NCI-H345 (cell line): ENCODE results near the gene ALG2.
A peak's percentile ranks its signal among the peaks of the same experiment; 100 is the strongest.
"Not testable (repeated sequence)": the region's sequence is repeated elsewhere in the genome, so short reads cannot be mapped to it uniquely, and the experiment has no call there.

Source experiments
- DNase-seq: peaks from one replicate; lab custom pipeline; 2025; lab: John Stamatoyannopoulos, UW

The ALG2 gene

GRCh38 chr9:99238331-99238730 is 16.6 kb upstream of the ALG2 start:
- DNase-seq = no peak

DNA sequence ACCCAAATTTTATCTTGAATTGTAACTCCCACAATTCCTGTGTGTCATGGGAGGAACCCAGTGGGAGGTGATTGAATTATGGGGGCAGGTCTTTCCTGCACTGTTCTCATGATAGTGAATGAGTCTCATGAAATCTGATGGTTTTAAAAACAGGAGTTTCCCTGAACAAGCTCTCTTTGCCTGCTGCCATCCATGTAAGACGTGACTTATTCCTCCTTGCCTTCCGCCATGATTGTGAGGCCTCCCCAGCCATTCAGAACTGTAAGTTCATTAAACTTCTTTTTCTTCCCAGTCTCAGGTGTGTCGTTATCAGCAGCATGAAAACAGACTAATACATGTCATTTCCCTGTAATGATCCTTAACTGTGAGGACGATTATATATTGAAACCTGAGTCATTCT is 16.1 kb upstream of the ALG2 start:
- not testable (repeated sequence) for DNase-seq

- DNase-seq = no peak
These were observed 15.6 kb upstream of the ALG2 start for GRCh38 chr9:99237356-99237755.

- DNase-seq = no peak
These were observed 14.3 kb upstream of the ALG2 start for GRCh38 chr9:99235926-99236634.

DNA sequence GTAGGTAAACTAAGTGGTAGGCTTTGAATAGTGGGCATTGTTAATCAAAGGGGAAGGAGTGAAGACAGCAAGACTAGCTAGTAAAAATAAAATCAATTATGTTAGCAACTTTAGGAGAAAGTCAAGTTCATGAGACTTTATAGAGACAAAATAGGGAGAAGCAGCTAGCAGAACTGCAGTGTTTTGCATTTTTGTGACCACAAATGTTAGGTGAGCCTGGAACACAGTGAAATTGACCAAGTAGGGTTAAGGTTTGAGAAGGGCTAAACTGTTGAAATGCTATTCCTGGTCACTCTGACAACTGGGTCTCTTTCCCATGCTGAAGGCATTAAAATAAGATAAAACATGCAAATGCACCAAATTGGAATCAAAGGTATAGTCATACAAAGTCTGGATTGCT is 13.3 kb upstream of the ALG2 start:
- no peak for DNase-seq

DNA sequence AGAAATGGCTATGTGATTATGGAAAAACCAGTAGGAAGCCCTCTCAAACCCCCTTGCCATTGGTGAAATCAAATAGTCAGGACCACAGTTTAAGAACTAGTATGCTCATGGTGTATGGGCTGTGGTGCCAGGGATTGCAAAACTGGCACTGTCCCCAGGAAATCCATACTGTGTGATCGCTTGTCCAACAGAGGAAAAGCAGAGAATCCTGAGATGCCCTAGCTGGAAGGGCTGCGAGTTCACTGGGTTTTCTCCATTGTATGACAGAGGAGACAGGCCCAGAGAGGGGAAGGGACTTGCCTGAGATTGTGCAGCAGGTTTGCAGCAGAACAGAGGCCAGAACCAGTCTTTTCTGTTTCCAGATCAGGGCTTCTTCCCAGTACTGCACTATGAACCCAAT is 12.9 kb upstream of the ALG2 start:
- no peak for DNase-seq

GRCh38 chr9:99231711-99232110 is 10.0 kb upstream of the ALG2 start:
- DNase-seq = no peak

DNA sequence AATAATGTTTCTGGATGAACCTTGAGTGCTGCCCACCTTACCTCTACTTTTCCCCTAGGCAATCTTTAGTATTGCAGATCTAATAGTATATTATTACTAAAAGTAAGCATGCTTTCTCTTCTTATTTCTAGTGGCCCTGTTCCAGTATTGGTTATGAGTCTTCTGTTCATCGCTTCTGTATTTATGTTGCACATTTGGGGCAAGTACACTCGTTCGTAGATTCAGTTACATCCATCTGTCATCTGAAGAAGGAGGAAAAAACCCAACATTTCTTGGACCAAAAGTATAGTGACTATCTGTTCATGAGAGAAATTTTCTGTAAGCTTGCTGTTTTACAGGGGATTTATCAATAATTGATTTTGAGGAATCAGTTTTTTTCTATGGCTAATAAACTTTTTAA is 8.5 kb upstream of the ALG2 start:
- no peak for DNase-seq

GRCh38 chr9:99226054-99226453 is 4.3 kb upstream of the ALG2 start:
- DNase-seq = no peak

- DNase-seq = no peak
These were observed 2.7 kb upstream of the ALG2 start for GRCh38 chr9:99224445-99224844.

DNA sequence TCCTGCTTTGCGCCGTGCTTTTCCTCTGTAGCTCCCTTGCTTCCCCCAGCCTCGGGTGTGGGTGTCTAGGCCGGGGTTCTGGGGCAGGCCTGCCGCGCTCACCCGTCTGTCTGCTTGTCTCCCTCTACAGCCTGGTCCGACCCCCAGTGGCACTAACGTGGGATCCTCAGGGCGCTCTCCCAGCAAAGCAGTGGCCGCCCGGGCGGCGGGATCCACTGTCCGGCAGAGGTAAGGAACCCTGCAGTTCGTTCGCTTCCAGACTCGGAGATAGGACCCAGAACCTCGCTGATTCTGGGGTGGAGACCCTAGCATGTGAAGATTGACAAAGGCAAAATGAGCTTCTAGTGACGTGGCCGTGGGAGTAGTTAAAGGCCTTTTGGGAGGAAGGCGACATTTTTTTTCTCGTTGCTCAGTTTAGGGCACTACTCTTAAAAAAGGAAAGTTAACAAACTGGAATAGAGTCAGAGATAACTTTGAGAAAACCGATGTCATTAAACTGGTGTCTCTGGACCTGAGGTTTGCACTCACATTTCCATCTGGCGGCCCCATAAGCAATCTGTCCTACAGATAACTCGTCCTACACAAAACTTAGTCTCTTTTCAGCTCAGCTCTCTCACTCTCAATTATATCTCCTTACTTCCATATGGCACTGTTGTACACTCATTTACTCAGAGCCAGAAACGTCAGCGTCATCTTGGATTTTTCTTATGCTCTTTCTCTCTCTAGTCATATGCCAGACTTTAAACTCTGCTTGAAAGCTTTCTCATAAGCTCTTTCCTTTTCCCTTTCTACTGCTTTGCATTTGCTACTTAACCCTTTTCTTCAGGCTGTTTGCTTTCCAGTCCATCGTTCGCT is 901 bp upstream of the ALG2 start:
- no peak for DNase-seq

DNA sequence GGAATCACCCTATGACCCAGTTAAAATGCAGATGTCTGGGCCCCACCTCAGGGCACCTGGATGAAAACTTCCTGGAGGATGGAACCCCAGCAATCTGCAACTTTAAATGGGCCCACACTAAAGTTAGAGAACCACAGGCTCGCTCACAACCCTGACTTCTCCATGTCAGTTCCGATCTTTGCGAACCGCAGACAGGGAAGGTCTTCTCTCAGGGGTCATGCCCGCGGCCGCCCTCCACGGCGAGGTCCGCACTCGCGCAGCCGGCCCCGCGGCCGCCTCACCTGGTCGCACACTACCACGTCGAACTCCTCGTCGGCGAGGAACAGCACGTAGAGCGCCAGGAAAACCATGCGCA is 499 bp downstream of the ALG2 start:
- no peak for DNase-seq

DNA sequence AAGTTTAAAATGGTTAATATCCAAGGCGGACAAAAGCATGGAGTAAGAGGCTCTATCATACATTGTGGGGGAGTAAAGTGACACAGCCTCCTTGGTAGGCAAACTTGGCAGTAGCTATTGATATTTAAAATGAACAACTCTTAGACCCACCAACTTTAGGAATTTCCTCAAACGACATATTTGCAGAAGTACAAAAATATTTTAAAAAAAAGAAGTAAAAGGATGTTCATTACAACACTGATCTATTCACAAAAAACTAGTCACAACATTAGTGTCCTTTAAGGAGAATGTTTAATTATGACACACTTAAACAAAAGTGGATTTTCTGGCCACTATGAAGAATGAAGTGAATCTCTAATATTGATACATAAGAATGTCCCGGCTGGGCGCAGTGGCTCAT is 1.7 kb downstream of the ALG2 start:
- no peak for DNase-seq

GRCh38 chr9:99216073-99216472 is 5.7 kb downstream of the ALG2 start:
- DNase-seq = no peak

DNA sequence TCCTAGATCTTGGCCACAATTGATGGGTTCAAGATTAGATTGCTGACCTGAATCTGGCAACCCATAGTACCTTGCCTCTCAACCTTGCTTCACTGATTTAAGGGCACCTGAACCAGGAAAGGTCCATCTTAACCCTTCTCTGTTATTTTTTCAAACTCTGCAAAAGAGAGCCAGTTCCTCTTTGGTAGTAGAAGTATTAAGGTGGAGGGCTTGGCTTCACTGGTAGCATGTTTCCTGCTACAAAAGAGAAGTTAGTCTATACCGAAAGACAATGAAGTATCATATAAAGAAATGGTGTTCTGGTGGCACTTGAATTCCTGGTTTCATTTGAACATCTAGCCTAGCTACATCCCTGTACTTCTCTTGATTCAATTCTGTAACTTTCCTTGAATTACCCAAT is 8.5 kb downstream of the ALG2 start:
- no peak for DNase-seq

DNA sequence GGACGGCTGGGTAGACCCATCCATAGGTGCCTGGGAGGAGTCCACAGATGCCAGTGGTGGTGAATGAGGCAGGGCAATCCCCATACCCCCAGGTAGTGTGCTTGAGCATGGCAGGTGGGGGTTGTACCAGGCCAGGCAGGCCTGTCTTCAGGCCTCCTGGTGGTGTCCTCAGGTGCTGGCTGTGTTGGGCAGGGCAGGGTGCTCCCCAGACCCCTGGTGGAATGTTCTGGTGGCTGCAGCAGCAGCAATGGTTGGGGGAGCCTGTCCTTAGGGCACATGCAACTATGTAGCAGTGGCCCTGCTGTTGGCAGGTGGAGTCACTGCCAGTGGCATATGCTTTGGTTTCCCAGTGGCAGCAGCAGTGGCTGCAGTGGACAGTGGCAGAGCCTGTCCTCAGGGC is 10.0 kb downstream of the ALG2 start:
- no peak for DNase-seq

DNA sequence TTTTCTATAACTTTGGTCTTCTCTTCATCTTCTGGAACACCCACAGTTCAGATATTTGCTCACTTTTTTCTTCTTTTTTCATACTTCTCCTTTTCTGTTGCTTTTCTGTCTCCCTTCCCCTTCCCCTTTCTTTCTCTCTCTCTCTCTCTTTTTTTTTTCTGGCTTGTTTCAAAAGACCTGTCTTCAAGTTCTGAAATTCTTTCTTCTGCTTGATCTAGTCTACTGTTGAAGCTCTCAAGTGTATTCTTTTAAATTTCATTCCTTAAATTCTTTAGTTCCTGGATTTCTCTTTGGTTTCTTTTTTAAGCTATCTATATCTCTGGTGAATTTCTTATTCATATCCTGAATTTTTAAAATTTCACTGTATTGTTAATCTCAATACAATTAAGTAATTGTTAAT is 11.2 kb downstream of the ALG2 start:
- no peak for DNase-seq

- no peak for DNase-seq
These were observed 20.1 kb downstream of the ALG2 start for GRCh38 chr9:99201603-99202002.

DNA sequence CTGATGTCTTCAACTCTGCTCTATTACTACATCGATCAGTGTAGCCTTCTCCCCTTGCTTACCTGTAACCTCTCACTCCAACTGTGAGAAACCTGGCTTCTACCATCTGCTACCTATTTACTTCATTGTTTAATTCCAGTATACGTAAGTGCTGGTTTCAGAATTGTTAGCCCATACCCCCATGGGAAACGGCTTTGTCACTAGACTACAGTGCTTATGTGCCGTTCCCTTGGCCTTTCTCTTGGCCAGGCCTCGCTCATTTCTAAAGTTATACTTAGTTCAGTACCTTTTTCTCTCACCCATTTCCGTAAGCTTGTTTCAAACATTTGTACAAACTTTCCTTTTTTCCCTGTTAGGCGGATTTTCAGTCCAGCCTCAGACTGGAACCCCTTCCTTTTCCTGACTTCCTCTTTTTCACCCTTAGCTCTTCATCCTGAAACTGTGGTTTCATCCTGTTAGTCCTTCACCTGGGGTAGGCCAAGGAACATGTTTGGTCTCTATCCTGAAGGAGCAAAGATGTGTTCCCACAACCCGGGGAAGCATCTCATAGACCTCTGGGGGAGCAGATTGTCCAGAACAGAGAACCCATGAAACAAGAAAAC is 21.7 kb downstream of the ALG2 start:
- DNase-seq = peak; percentile 18

- DNase-seq = no peak
These were observed 23.8 kb downstream of the ALG2 start for GRCh38 chr9:99197987-99198386.

- DNase-seq = no peak
These were observed 24.6 kb downstream of the ALG2 start for GRCh38 chr9:99197124-99197630.

DNA sequence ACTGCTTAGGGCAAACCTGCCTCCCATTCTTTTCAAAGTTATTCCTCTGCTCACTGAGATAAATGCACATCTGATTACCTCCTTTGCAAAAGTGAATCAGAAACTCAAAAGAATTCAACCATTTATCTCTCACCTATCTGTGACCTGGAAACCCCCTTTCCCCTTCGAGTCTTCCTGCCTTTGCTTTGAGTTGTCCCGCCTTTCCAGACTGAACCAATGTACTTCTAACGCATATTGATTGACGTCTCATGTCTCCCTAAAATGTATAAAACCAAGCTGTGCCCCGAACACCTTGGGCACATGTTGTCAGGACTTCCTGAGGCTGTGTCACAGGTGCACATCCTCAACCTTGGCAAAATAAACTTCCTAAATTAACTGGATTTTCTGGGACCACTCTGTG is 25.3 kb downstream of the ALG2 start:
- not testable (repeated sequence) for DNase-seq

DNA sequence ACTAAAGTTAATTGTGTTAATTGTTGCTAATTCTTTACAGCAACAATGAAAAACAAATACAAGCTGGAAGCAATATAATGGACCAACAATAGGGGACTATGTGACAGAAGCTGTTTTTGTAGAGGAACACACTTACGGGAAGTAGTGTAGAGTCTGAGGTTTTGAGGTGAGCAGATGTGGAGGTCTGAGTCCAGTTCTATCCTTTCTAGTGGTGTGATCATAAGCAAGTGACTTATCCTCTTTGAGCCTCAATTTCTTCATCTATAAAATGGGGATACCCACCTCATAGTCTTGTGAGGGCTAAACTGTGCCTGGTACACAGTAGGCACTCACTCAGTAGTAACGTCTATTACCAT is 28.3 kb downstream of the ALG2 start:
- no peak for DNase-seq
